CD4-positive, alpha-beta T cell (primary cell): Measurements from ENCODE around the gene MCEMP1. TPM values are rescaled to one million over a fixed set of nuclear protein-coding genes. Genes with fewer than 3 reads are reported as not detected.

Experiments
- ATAC-seq: fragments of 200-7000 bp; cut with Tn5 transposase; one replicate; pipeline ENCODE4 v1.10.0; 2022; ENCODE audit warnings: mild to moderate bottlenecking; ENCODE audit not compliant: poor library complexity
- CTCF ChIA-PET: fragments of 350-600 bp; sonication (Branson Sonifier 250); formaldehyde crosslinking; loops from one replicate; lab custom pipeline; 2021; ENCODE audit warnings: antibody characterized with exemption, inconsistent platforms; lab: Charles Lee
- POLR2A ChIA-PET: fragments of 350-600 bp; sonication (Branson Sonifier 250); formaldehyde crosslinking; loops from one replicate; lab custom pipeline; 2021; ENCODE audit warnings: antibody characterized with exemption, inconsistent platforms; lab: Charles Lee
- DNase-seq, 14 experiments: peaks; one replicate each; pipeline ENCODE4 v3.0.0-alpha.2; 2013 to 2020; ENCODE audit warnings: mixed read lengths in 2 of 14
- H3K27ac ChIP-seq, 2 donors: one replicate each; pipeline versions ENCODE4 v1.5.1 to v1.7.0; 2013; ENCODE audit warnings: low read length in 2 of 2, low read depth in 1 of 2, mild to moderate bottlenecking in 1 of 2
- H3K27me3 ChIP-seq, 2 experiments: 1 replicate in 1 of 2; 2 replicates in 1 of 2; pipeline versions ENCODE4 v1.6.1 to v1.7.0; 2013; ENCODE audit warnings: low read length in 2 of 2, control low read depth in 1 of 2, mild to moderate bottlenecking in 1 of 2, moderate library complexity in 1 of 2; ENCODE audit not compliant: insufficient read depth in 2 of 2, control insufficient read depth in 1 of 2
- H3K36me3 ChIP-seq: one replicate; pipeline ENCODE4 v1.6.1; 2013; ENCODE audit warnings: low read length, control low read depth; ENCODE audit not compliant: insufficient read depth
- H3K4me1 ChIP-seq: one replicate; pipeline ENCODE4 v1.6.1; 2013; ENCODE audit warnings: low read length, control low read depth; ENCODE audit not compliant: insufficient read depth
- H3K4me3 ChIP-seq: one replicate; pipeline ENCODE4 v1.5.1; 2013; ENCODE audit warnings: mild to moderate bottlenecking, low read length, moderate library complexity
- H3K9me3 ChIP-seq, 2 experiments: 1 replicate in 1 of 2; 2 replicates in 1 of 2; pipeline versions ENCODE4 v1.6.1 to v1.7.0; 2013; ENCODE audit warnings: low read length in 2 of 2, mild to moderate bottlenecking in 2 of 2, control low read depth in 1 of 2, moderate library complexity in 1 of 2; ENCODE audit not compliant: control insufficient read depth in 1 of 2, insufficient read depth in 1 of 2
- H3K27ac Mint-ChIP-seq: one replicate; pipeline ENCODE4 v1.8.0; 2020; ENCODE audit warnings: mixed read lengths
- H3K27me3 Mint-ChIP-seq: one replicate; pipeline ENCODE4 v1.8.0; 2021; ENCODE audit warnings: mixed read lengths
- H3K36me3 Mint-ChIP-seq: one replicate; pipeline ENCODE4 v1.8.0; 2021; ENCODE audit warnings: low read depth, mixed read lengths
- H3K4me1 Mint-ChIP-seq: one replicate; pipeline ENCODE4 v1.8.0; 2021; ENCODE audit warnings: low read depth, mixed read lengths
- H3K4me3 Mint-ChIP-seq: one replicate; pipeline ENCODE4 v1.8.0; 2020; ENCODE audit warnings: mild to moderate bottlenecking, mixed read lengths
- H3K9me3 Mint-ChIP-seq: one replicate; pipeline ENCODE4 v1.8.0; 2020; ENCODE audit warnings: mixed read lengths
- CTCF ChIP-seq: fragments of 200-600 bp; IDR thresholded peaks from one replicate; pipeline ENCODE4 v1.8.0; 2022; ENCODE audit warnings: antibody characterized with exemption, mild to moderate bottlenecking
- intact Hi-C, 2 experiments: fragments of 100-400 bp; cut with DNase I in 1 of 2; cut with micrococcal nuclease in 1 of 2; formaldehyde crosslinking; loops; one replicate each; pipeline versions ENCODE4 v1.15.1 to v1.9.0; 2023 to 2025; cut with DNase I, micrococcal nuclease
- total RNA-seq, 174 experiments: library from RNA in 2 of 174; stranded (reverse) in 2 of 174; gene quantifications; one replicate each; pipeline ENCODE4 v1.2.3 and lab custom pipeline; 2021 to 2026

The MCEMP1 gene
- total RNA-seq, 2 experiments from 2014 or later: 0.38 TPM; not detected in 1

DNA sequence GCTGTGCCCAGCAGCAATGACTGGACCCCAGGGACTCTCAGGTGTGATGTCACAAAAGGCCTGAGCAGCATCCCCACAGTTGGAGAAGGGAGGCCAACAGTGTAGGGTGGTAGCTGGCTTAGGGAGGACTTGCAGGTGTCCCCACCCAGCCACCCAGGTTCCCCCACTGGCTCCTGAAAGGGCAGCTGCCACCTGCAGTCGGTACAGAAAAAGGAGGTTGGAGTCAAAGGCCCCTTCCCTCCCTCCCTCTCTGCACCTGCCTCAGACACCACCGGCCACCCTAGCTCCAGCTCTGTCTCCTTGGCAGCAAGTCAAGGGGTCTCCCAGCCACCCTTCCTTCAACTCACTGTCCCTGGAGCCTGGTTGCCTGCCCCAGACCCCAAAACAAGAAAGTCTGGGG, 43.2 kb upstream of the MCEMP1 start, which contains the start of gene PCP2:
Gene PCP2 (minus strand): TSS at position 22 of the 400 bp plus-strand sequence. CDS start 262 bp downstream, outside the sequence.
- H3K4me1 Mint-ChIP-seq: peaks cover 40% of the 10 kb centered on the region
- ChIA-PET CTCF (no interaction called here), POLR2A (interaction anchor here (1.2 kb wide), 1 partner anchor 24 kb away, joined by 3 read pairs; no protein-coding TSS in a partner anchor)
- H3K27ac Mint-ChIP-seq: peak within 1 kb of the TSS; percentile 90
- no peak for TF ChIP-seq CTCF
- Histone ChIP-seq H3K9me3 (no peaks in the 10 kb centered on the region), H3K4me1 (peaks cover 53% of the 10 kb centered on the region), H3K36me3 (peaks cover 20% of the 10 kb centered on the region), H3K4me3 (no peak within 1 kb of the TSS), H3K27me3 (no peaks in the 10 kb centered on the region), H3K27ac (no peak within 1 kb of the TSS)
- no peak for DNase-seq
- ATAC-seq: no peak
- H3K9me3 Mint-ChIP-seq: no peaks in the 10 kb centered on the region
- no peaks in the 10 kb centered on the region for H3K27me3 Mint-ChIP-seq
- peak within 1 kb of the TSS; percentile 72 for H3K4me3 Mint-ChIP-seq
- peaks cover 34% of the 10 kb centered on the region for H3K36me3 Mint-ChIP-seq
- intact Hi-C loops: no loop called here

DNA sequence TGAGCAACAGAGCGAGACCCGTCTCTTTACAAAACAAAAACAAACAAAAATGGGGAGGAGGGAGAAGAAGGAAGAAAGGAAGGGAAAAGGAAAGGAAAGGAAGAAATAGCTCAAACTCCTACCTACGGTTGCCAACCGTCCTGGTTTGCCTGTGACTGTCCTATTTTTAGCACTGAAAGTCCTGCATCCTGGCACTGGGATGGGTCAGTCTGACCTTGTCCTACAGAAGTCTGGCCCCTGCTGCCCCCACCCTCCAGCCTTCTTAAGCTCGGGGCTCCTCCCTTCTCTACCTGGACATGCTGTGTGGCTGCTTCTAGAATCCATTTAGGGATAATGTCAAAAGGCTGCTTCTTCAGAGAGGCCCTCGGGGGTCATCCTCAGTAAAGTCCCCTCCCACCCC, 41.2 kb upstream of the MCEMP1 start:
- peak overlapping the region; percentile 90 for H3K27ac Mint-ChIP-seq
- Histone ChIP-seq H3K36me3 (peaks cover 29% of the 10 kb centered on the region), H3K4me1 (peaks cover 53% of the 10 kb centered on the region), H3K9me3 (no peaks in the 10 kb centered on the region), H3K27ac (no peak overlapping the region), H3K4me3 (no peak overlapping the region), H3K27me3 (no peaks in the 10 kb centered on the region)
- intact Hi-C loops: loop anchor here in 1 of 2 experiments (5.0 kb wide), 1 partner anchor 292 kb away; the partner anchor contains the start of gene CTXN1
- no peaks in the 10 kb centered on the region for H3K27me3 Mint-ChIP-seq
- ATAC-seq (no peak), DNase-seq (no peak)
- TF ChIP-seq CTCF: no peak
- CTCF ChIA-PET: interaction anchor here (2.1 kb wide), 1 partner anchor 45 kb away, joined by 6 read pairs; the partner anchor contains the start of gene TRAPPC5
- no peaks in the 10 kb centered on the region for H3K9me3 Mint-ChIP-seq
- peaks cover 32% of the 10 kb centered on the region for H3K36me3 Mint-ChIP-seq
- POLR2A ChIA-PET: no interaction called here
- peaks cover 39% of the 10 kb centered on the region for H3K4me1 Mint-ChIP-seq
- peak overlapping the region; percentile 90 for H3K4me3 Mint-ChIP-seq

- H3K9me3 ChIP-seq: no peaks in the 10 kb centered on the region
- H3K27me3 ChIP-seq: no peaks in the 10 kb centered on the region
- peak overlapping the region; percentile 90 for H3K27ac Mint-ChIP-seq
- peak overlapping the region in 1 of 2 donors; percentile 31 for H3K27ac ChIP-seq
- peak overlapping the region; percentile 86 for H3K4me3 ChIP-seq
- intact Hi-C loops: loop anchor here in 1 of 2 experiments (5.0 kb wide), 1 partner anchor 291 kb away; the partner anchor contains the start of gene CTXN1
- peaks cover 48% of the 10 kb centered on the region for H3K4me1 ChIP-seq
- no peak for ATAC-seq
- peak overlapping the region; percentile 90 for H3K4me3 Mint-ChIP-seq
- H3K36me3 Mint-ChIP-seq: peaks cover 32% of the 10 kb centered on the region
- peaks cover 36% of the 10 kb centered on the region for H3K4me1 Mint-ChIP-seq
- H3K27me3 Mint-ChIP-seq: no peaks in the 10 kb centered on the region
- POLR2A ChIA-PET: no interaction called here
- H3K36me3 ChIP-seq: peaks cover 31% of the 10 kb centered on the region
- H3K9me3 Mint-ChIP-seq: no peaks in the 10 kb centered on the region
- TF ChIP-seq CTCF: no peak
- no peak for DNase-seq
- CTCF ChIA-PET: interaction anchor here (2.1 kb wide), 1 partner anchor 44 kb away, joined by 6 read pairs; the partner anchor contains the start of gene TRAPPC5
Observed at GRCh38 chr19:7636317-7636690, 40.6 kb upstream of the MCEMP1 start.
